ENCODE measurements around the gene DYSF.

DYSF gene

DNA sequence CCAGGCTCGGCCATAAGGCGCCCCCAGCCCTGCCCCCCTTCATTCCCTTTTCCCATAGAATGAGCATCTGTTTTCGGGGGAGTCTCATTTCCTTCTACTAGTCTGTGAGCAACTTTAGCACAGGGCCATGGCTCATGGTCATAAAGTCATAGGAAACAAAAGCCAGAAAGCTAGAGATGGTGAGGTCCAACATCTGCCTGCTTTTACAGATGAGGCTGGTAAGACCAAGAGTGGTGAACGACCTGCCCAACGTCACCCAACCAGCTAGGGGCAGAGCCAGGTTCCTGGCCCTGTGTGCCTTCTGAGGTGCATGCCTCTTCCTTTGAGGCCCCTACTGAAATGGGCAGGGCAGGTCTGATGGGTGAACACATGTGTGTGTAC lies 212.7 kb downstream of the DYSF start:
- TF ChIP-seq SIN3A (IDR thresholded peaks at IDR 0.05; ENCODE audit: borderline replicate concordance, insufficient read depth, low read length) (no peak), TAF1 (IDR thresholded peaks at IDR 0.05; ENCODE audit: borderline replicate concordance, insufficient read depth, low read length) (no peak), FOXP2 (optimal IDR thresholded peaks at IDR 0.05; ENCODE audit: borderline replicate concordance, extremely low read depth, extremely low read length, insufficient read depth) (no peak), POLR2AphosphoS5 (IDR thresholded peaks at IDR 0.05; ENCODE audit: low read depth, low read length) (no peak)
- TF ChIP-seq, protein P1, sequence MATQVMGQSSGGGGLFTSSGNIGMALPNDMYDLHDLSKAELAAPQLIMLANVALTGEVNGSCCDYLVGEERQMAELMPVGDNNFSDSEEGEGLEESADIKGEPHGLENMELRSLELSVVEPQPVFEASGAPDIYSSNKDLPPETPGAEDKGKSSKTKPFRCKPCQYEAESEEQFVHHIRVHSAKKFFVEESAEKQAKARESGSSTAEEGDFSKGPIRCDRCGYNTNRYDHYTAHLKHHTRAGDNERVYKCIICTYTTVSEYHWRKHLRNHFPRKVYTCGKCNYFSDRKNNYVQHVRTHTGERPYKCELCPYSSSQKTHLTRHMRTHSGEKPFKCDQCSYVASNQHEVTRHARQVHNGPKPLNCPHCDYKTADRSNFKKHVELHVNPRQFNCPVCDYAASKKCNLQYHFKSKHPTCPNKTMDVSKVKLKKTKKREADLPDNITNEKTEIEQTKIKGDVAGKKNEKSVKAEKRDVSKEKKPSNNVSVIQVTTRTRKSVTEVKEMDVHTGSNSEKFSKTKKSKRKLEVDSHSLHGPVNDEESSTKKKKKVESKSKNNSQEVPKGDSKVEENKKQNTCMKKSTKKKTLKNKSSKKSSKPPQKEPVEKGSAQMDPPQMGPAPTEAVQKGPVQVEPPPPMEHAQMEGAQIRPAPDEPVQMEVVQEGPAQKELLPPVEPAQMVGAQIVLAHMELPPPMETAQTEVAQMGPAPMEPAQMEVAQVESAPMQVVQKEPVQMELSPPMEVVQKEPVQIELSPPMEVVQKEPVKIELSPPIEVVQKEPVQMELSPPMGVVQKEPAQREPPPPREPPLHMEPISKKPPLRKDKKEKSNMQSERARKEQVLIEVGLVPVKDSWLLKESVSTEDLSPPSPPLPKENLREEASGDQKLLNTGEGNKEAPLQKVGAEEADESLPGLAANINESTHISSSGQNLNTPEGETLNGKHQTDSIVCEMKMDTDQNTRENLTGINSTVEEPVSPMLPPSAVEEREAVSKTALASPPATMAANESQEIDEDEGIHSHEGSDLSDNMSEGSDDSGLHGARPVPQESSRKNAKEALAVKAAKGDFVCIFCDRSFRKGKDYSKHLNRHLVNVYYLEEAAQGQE (IDR thresholded peaks at IDR 0.05; ENCODE audit: insufficient read depth in 1 of 2, low read depth in 2 of 2, low read length in 2 of 2): no peak

DNA sequence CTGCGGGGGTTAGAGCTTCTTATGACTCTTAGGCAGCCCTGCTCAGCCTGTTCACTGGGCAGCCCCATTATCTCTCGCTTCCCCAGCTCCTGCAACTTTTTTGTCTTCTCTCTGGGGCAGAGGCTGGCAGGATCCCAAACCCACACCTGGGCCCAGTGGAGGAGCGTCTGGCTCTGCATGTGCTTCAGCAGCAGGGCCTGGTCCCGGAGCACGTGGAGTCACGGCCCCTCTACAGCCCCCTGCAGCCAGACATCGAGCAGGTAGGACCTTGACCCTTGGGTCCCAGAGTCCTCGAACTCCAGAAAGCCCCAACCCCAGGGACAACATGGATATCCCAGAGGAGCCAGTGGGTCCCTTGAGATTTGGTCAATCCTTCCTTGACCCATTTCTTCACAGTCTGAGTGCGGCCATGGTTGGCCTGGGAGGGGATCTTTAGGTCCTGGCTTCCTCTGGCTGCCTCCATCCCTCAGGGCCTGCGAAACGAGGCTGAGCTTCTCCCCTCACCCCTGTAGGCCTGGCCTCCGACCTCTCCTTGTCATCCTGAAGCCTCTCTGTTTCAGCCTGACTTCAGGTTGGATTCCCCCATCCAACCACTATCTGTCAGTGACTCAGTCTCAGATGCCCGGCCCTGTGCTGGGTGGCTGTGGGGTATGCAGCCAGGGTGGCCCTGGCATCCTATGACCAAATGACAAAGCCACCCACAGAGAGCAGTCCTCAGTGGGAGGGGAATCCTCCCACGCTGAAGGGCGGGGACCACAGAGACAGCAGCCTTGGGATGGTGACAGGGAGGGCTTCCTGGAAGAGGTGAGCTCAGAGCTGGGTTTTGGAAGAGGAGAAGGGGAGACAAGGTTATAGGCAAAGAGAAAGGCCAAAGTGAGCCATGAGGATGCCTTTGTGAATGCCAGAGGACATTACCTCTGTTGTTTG lies 214.2 kb downstream of the DYSF start:
- no peak for TF ChIP-seq FOXP2 (optimal IDR thresholded peaks at IDR 0.05; ENCODE audit: borderline replicate concordance, extremely low read depth, extremely low read length, insufficient read depth)
- TF ChIP-seq SIN3A (IDR thresholded peaks at IDR 0.05; ENCODE audit: borderline replicate concordance, insufficient read depth, low read length): no peak
- TF ChIP-seq TAF1 (IDR thresholded peaks at IDR 0.05; ENCODE audit: borderline replicate concordance, insufficient read depth, low read length): no peak
- TF ChIP-seq, protein P1 (IDR thresholded peaks at IDR 0.05; ENCODE audit: insufficient read depth in 1 of 2, low read depth in 2 of 2, low read length in 2 of 2): no peak
- TF ChIP-seq POLR2AphosphoS5 (IDR thresholded peaks at IDR 0.05; ENCODE audit: low read depth, low read length): no peak

DNA sequence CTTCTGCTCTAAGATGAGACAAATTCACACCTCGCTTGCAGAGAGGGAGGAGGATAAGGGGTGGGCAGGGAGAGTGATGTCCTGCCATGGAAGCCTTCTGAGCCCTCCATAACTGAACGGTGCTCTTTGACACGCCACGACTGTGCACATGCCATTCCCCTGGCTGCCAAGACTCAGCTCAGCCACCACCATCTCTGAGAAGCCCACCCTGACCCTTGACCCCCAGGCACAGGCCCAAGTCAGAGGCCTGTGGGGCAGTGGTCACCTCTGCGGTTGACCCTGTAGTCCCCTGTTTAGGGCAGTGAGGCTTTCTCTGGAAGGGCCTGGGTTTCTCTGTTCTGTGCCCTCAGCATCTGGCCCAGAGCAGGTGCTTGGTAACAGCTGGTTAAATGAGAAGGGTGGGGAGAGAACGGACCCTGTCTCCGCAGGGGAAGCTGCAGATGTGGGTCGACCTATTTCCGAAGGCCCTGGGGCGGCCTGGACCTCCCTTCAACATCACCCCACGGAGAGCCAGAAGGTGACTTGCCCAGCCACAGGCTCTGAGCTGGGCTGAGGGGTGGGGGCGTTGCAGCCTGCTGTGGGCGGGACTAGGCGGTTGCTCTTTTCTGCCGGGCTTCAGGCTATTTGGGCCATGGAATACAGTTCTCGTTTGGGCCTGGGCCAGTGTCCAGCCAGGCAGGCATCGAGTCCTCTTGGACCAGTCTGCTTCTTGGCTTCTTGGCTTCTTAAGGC lies 215.1 kb downstream of the DYSF start:
- no peak for TF ChIP-seq POLR2AphosphoS5 (IDR thresholded peaks at IDR 0.05; ENCODE audit: low read depth, low read length)
- no peak for TF ChIP-seq TAF1 (IDR thresholded peaks at IDR 0.05; ENCODE audit: borderline replicate concordance, insufficient read depth, low read length)
- no peak for TF ChIP-seq FOXP2 (optimal IDR thresholded peaks at IDR 0.05; ENCODE audit: borderline replicate concordance, extremely low read depth, extremely low read length, insufficient read depth)
- TF ChIP-seq, protein P1 (IDR thresholded peaks at IDR 0.05; ENCODE audit: insufficient read depth in 1 of 2, low read depth in 2 of 2, low read length in 2 of 2): no peak
- TF ChIP-seq SIN3A (IDR thresholded peaks at IDR 0.05; ENCODE audit: borderline replicate concordance, insufficient read depth, low read length): no peak

DNA sequence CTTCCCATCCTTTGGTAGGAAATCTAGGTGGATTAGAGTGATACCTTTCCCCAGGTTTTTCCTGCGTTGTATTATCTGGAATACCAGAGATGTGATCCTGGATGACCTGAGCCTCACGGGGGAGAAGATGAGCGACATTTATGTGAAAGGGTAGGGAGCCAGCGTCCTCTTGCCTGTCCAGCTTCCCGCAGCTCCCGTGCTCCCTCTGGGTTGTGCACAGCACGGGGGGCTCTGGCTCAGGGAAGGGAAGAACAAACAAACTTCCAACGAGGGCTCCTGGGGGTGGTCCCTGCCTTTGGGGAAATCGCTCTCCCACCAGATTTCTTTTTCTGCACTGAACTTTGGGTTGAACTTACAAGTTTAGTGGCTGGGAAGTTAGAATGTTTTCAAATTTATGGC lies 215.7 kb downstream of the DYSF start:
- TF ChIP-seq, protein P1 (IDR thresholded peaks at IDR 0.05; ENCODE audit: insufficient read depth in 1 of 2, low read depth in 2 of 2, low read length in 2 of 2): no peak
- TF ChIP-seq POLR2AphosphoS5 (IDR thresholded peaks at IDR 0.05; ENCODE audit: low read depth, low read length) (no peak), TAF1 (IDR thresholded peaks at IDR 0.05; ENCODE audit: borderline replicate concordance, insufficient read depth, low read length) (no peak), SIN3A (IDR thresholded peaks at IDR 0.05; ENCODE audit: borderline replicate concordance, insufficient read depth, low read length) (no peak), FOXP2 (optimal IDR thresholded peaks at IDR 0.05; ENCODE audit: borderline replicate concordance, extremely low read depth, extremely low read length, insufficient read depth) (no peak)

All from PFSK-1 (cell line).